Melanocyte of skin (primary cell): ENCODE data around the gene ECD. TPM values are rescaled to one million over a fixed set of nuclear protein-coding genes. Genes with fewer than 3 reads are reported as not detected.

Experiments
- small RNA-seq, 2 donors: library from RNA; depleted of rRNA; stranded (forward); fragments of <200 nt; gene quantifications; one replicate each; pipeline ENCODE3, GENCODE V24; 2012
- total RNA-seq, 2 donors: library from RNA; depleted of rRNA; stranded (reverse); fragments of >200 nt; gene quantifications; 2 replicates each; pipeline ENCODE4 v1.2.3, GENCODE V29; 2012

Gene ECD
- 10 to 100 TPM; 39.9 to 43.0 TPM for total RNA-seq

GRCh38 chr10:73167783-73168464 is at the start of gene ECD, which contains the start of gene FAM149B1:
Gene ECD (minus strand): TSS chr10:73168008. CDS start chr10:73163937, 4,071 bp downstream.
Gene FAM149B1 (plus strand): TSS chr10:73168119. CDS start chr10:73168340, 221 bp downstream.

GRCh38 chr10:73110345-73110849 is 57.4 kb downstream of the ECD start, which contains the start of gene NUDT13:
Gene NUDT13 (plus strand): TSS chr10:73110455. CDS start chr10:73114366, 3,911 bp downstream.

GRCh38 chr10:73096449-73097304 is 71.1 kb downstream of the ECD start, which contains the start of gene P4HA1:
Gene P4HA1 (minus strand): TSS chr10:73096866. CDS start chr10:73074883, 21,983 bp downstream.

Small RNAs within 50 kb of the gene (small RNA-seq; reads per million reads assigned to genes)
- gene RF00019 (0 reads per million in 2 donors), gene SNORA11F (783 to 1,068 reads per million in 2 donors)

Other genes starting within 250 kb of the ECD start
- not detected for gene PLA2G12B, start 213.2 kb downstream of the ECD start, total RNA-seq
- 10 to 100 TPM; 60.6 to 86.9 TPM for gene P4HA1, start 71.1 kb downstream of the ECD start, total RNA-seq
- 1 to 10 TPM; 2.0 to 3.1 TPM for gene NUDT13, start 57.6 kb downstream of the ECD start, total RNA-seq
- 10 to 100 TPM in 1 of 2 donors, 1 to 10 TPM in 1; 10.0 to 11.0 TPM for gene FAM149B1, start 111 bp upstream of the ECD start, total RNA-seq
- 10 to 100 TPM; 22.4 to 44.6 TPM for gene DNAJC9, start 79.2 kb upstream of the ECD start, total RNA-seq
- 10 to 100 TPM; 70.5 to 92.2 TPM for gene MRPS16, start 84.6 kb upstream of the ECD start, total RNA-seq
- gene CFAP70, start 190.9 kb upstream of the ECD start, total RNA-seq = 1 to 10 TPM in 1 of 2 donors, under 1 TPM in 1; 0.33 to 2.4 TPM
- gene ANXA7, start 246.1 kb upstream of the ECD start, total RNA-seq = 10 to 100 TPM; 70.9 to 84.9 TPM